ENCODE results near the gene MGMT. TPM values are rescaled to one million over a fixed set of nuclear protein-coding genes. Genes with fewer than 3 reads are reported as not detected.

Gene MGMT
- polyA plus RNA-seq, 1 donor from 2014 or later: 0.94 TPM

GRCh38 chr10:129468187-129468586, 1.1 kb downstream of the MGMT start:
- peaks cover 10% of the 10 kb centered on the region for H3K9me3 ChIP-seq (ENCODE audit: low read length)
- H3K9ac ChIP-seq (ENCODE audit: low read length): no peak overlapping the region
- H3K27me3 ChIP-seq (ENCODE audit: insufficient read depth, low read depth, low read length): no peaks in the 10 kb centered on the region
- H2AFZ ChIP-seq (ENCODE audit: low read depth, low read length): no peak overlapping the region
- no peak overlapping the region for H3K4me2 ChIP-seq (ENCODE audit: low read length)
- no peaks in the 10 kb centered on the region for H3K36me3 ChIP-seq (ENCODE audit: insufficient read depth, low read length)
- H3K27ac ChIP-seq (ENCODE audit: low read length): no peak overlapping the region
- no peaks in the 10 kb centered on the region for H3K79me2 ChIP-seq (replicated peaks; ENCODE audit: insufficient read depth, low read length)
- TF ChIP-seq EZH2 (IDR thresholded peaks at IDR 0.05; ENCODE audit: borderline replicate concordance, insufficient read depth, low read length, poor library complexity, severe bottlenecking) (no peak), EP300 (conservative IDR thresholded peaks at IDR 0.05; ENCODE audit: poor library complexity, severe bottlenecking) (no peak), POLR2AphosphoS5 (IDR thresholded peaks at IDR 0.05) (no peak), TAF1 (IDR thresholded peaks at IDR 0.05; ENCODE audit: low read depth) (no peak), SMC3 (conservative IDR thresholded peaks at IDR 0.05; ENCODE audit: poor library complexity) (no peak), RAD21 (conservative IDR thresholded peaks at IDR 0.05) (no peak), MXI1 (conservative IDR thresholded peaks at IDR 0.05; ENCODE audit: poor library complexity, severe bottlenecking) (no peak)
- TF ChIP-seq, protein P1, sequence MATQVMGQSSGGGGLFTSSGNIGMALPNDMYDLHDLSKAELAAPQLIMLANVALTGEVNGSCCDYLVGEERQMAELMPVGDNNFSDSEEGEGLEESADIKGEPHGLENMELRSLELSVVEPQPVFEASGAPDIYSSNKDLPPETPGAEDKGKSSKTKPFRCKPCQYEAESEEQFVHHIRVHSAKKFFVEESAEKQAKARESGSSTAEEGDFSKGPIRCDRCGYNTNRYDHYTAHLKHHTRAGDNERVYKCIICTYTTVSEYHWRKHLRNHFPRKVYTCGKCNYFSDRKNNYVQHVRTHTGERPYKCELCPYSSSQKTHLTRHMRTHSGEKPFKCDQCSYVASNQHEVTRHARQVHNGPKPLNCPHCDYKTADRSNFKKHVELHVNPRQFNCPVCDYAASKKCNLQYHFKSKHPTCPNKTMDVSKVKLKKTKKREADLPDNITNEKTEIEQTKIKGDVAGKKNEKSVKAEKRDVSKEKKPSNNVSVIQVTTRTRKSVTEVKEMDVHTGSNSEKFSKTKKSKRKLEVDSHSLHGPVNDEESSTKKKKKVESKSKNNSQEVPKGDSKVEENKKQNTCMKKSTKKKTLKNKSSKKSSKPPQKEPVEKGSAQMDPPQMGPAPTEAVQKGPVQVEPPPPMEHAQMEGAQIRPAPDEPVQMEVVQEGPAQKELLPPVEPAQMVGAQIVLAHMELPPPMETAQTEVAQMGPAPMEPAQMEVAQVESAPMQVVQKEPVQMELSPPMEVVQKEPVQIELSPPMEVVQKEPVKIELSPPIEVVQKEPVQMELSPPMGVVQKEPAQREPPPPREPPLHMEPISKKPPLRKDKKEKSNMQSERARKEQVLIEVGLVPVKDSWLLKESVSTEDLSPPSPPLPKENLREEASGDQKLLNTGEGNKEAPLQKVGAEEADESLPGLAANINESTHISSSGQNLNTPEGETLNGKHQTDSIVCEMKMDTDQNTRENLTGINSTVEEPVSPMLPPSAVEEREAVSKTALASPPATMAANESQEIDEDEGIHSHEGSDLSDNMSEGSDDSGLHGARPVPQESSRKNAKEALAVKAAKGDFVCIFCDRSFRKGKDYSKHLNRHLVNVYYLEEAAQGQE (IDR thresholded peaks at IDR 0.05; ENCODE audit: borderline replicate concordance): no peak
- TF ChIP-seq, protein P2, sequence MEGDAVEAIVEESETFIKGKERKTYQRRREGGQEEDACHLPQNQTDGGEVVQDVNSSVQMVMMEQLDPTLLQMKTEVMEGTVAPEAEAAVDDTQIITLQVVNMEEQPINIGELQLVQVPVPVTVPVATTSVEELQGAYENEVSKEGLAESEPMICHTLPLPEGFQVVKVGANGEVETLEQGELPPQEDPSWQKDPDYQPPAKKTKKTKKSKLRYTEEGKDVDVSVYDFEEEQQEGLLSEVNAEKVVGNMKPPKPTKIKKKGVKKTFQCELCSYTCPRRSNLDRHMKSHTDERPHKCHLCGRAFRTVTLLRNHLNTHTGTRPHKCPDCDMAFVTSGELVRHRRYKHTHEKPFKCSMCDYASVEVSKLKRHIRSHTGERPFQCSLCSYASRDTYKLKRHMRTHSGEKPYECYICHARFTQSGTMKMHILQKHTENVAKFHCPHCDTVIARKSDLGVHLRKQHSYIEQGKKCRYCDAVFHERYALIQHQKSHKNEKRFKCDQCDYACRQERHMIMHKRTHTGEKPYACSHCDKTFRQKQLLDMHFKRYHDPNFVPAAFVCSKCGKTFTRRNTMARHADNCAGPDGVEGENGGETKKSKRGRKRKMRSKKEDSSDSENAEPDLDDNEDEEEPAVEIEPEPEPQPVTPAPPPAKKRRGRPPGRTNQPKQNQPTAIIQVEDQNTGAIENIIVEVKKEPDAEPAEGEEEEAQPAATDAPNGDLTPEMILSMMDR (IDR thresholded peaks at IDR 0.05; ENCODE audit: poor library complexity, severe bottlenecking): no peak
- H3K9me2 ChIP-seq (ENCODE audit: insufficient read depth, low read length): no peaks in the 10 kb centered on the region
- no peaks in the 10 kb centered on the region for H3F3A ChIP-seq (ENCODE audit: insufficient read depth, low read length, poor library complexity, severe bottlenecking)
- H4K20me1 ChIP-seq (ENCODE audit: insufficient read depth): no peaks in the 10 kb centered on the region
- H3K4me3 ChIP-seq (ENCODE audit: low read length): no peak overlapping the region

DNA sequence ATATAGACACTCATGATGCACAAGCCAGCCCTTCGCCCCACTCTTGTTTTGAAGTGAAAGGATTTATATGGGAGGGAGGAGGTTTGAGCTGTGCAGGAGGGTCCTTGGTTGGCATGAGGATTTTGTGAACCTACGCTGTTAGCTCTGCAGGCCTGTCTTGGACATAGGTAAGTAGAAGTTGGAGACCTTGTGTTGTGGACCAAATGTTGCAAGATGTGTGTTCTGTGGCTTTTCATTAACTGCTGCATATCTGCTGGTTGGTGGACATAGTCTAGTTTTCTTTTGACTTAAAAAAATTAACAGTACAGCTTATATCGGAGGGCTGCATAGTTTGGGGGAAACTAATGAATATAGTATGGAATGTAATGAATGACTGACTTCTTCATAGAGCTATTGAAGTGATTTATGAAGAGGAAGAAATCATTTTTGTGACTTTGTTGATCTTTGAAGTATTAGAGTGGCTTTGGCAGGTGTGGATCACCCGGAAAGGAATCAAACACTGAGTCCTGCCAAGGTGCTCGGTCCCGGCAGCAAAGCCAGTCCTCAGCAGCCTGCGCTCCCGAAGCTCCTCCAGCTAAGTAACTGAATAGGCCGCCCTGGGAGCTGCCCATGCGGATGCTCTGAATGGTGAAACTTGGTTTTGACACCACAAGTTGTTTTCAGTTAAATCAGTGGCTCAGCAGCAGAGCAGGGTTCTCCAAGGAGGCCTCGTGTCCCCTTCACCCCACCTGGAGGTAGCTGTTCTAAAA, 3.2 kb downstream of the MGMT start:
- H3K9ac ChIP-seq (ENCODE audit: low read length): no peak overlapping the region
- H3K4me2 ChIP-seq (ENCODE audit: low read length): no peak overlapping the region
- peaks cover 10% of the 10 kb centered on the region for H3K9me3 ChIP-seq (ENCODE audit: low read length)
- H2AFZ ChIP-seq (ENCODE audit: low read depth, low read length): no peak overlapping the region
- H4K20me1 ChIP-seq (ENCODE audit: insufficient read depth): no peaks in the 10 kb centered on the region
- no peak overlapping the region for H3K4me3 ChIP-seq (ENCODE audit: low read length)
- TF ChIP-seq EZH2 (IDR thresholded peaks at IDR 0.05; ENCODE audit: borderline replicate concordance, insufficient read depth, low read length, poor library complexity, severe bottlenecking): no peak
- TF ChIP-seq, protein P2 (IDR thresholded peaks at IDR 0.05; ENCODE audit: poor library complexity, severe bottlenecking): no peak
- TF ChIP-seq TAF1 (IDR thresholded peaks at IDR 0.05; ENCODE audit: low read depth): no peak
- no peak for TF ChIP-seq SMC3 (conservative IDR thresholded peaks at IDR 0.05; ENCODE audit: poor library complexity)
- TF ChIP-seq RAD21 (conservative IDR thresholded peaks at IDR 0.05): no peak
- TF ChIP-seq EP300 (conservative IDR thresholded peaks at IDR 0.05; ENCODE audit: poor library complexity, severe bottlenecking): no peak
- no peak for TF ChIP-seq POLR2AphosphoS5 (IDR thresholded peaks at IDR 0.05)
- no peak for TF ChIP-seq MXI1 (conservative IDR thresholded peaks at IDR 0.05; ENCODE audit: poor library complexity, severe bottlenecking)
- TF ChIP-seq, protein P1 (IDR thresholded peaks at IDR 0.05; ENCODE audit: borderline replicate concordance): no peak
- H3K79me2 ChIP-seq (replicated peaks; ENCODE audit: insufficient read depth, low read length): no peaks in the 10 kb centered on the region
- H3K27ac ChIP-seq (ENCODE audit: low read length): no peak overlapping the region
- H3K27me3 ChIP-seq (ENCODE audit: insufficient read depth, low read depth, low read length): no peaks in the 10 kb centered on the region
- H3K9me2 ChIP-seq (ENCODE audit: insufficient read depth, low read length): no peaks in the 10 kb centered on the region
- no peaks in the 10 kb centered on the region for H3K36me3 ChIP-seq (ENCODE audit: insufficient read depth, low read length)
- no peaks in the 10 kb centered on the region for H3F3A ChIP-seq (ENCODE audit: insufficient read depth, low read length, poor library complexity, severe bottlenecking)

All from neural cell (in vitro differentiated cells).